RWPE1 (cell line): Measurements from ENCODE around the gene ZNF571.
A peak's percentile ranks its signal among the peaks of the same experiment; 100 is the strongest.

Experiments
- CTCF ChIA-PET: fragments of 350-600 bp; sonication (Branson Sonifier 250); formaldehyde crosslinking; extraction: SDS; loops from one replicate; lab custom pipeline; 2021; lab: Yijun Ruan, JAX
- POLR2A ChIA-PET: fragments of 400-600 bp; formaldehyde crosslinking; extraction: SDS; loops from one replicate; lab custom pipeline; 2020; ENCODE audit warnings: antibody characterized with exemption; ENCODE audit not compliant: low non-redundant PET; lab: Yijun Ruan, JAX
- DNase-seq: peaks from one replicate; pipeline ENCODE4 v3.0.0; 2012; ENCODE audit warnings: low spot score
- H3K27ac ChIP-seq: fragments of 450-650 bp; 2 replicates; pipeline ENCODE4 v1.5.1; 2017
- CTCF ChIP-seq: fragments of 450-650 bp; conservative IDR thresholded peaks from 2 replicates; pipeline ENCODE4 v1.5.1; 2017; ENCODE audit warnings: low read depth, mild to moderate bottlenecking

Gene ZNF571

GRCh38 chr19:37594304-37594981, at the start of gene ZNF571, which contains the start of gene ZNF540:
Gene ZNF571, minus strand, starts transcription at chr19:37594792. Its CDS starts 8,116 bp downstream, at chr19:37586676.
Gene ZNF540, plus strand, starts transcription at chr19:37594876. Its CDS starts 3,572 bp downstream, at chr19:37598448.
- no peak for TF ChIP-seq CTCF
- DNase-seq, result peak; percentile 85
- H3K27ac ChIP-seq, result peak within 1 kb of the TSS; percentile 92
- ChIA-PET POLR2A (interaction anchor here (0.6 to 0.9 kb wide), 2 partner anchors 88 to 127 kb away, joined by 4 to 7 read pairs; partner anchors contain the start of gene ZNF569), CTCF (no interaction called here)

GRCh38 chr19:37635076-37636056, 40.8 kb upstream of the ZNF571 start:
- no peak overlapping the region for H3K27ac ChIP-seq
- ChIA-PET POLR2A (no interaction called here), CTCF (no interaction called here)
- no peak for TF ChIP-seq CTCF
- no peak for DNase-seq

GRCh38 chr19:37594982-37595382, 390 bp upstream of the ZNF571 start:
- DNase-seq, result no peak
- peak overlapping the region; percentile 92 for H3K27ac ChIP-seq
- CTCF ChIA-PET, result no interaction called here
- POLR2A ChIA-PET, result interaction anchor here (0.6 to 0.9 kb wide), 2 partner anchors 87 to 128 kb away, joined by 4 to 7 read pairs; partner anchors contain the start of gene ZNF569
- no peak for TF ChIP-seq CTCF

GRCh38 chr19:37593996-37594303, 642 bp downstream of the ZNF571 start:
- ChIA-PET POLR2A (interaction anchor here (0.9 kb wide), 1 partner anchor 127 kb away, joined by 4 read pairs; the partner anchor contains the start of gene ZNF569), CTCF (no interaction called here)
- DNase-seq, result no peak
- peak overlapping the region; percentile 92 for H3K27ac ChIP-seq
- no peak for TF ChIP-seq CTCF

GRCh38 chr19:37583340-37583739, 11.3 kb downstream of the ZNF571 start:
- POLR2A ChIA-PET, result no interaction called here
- CTCF ChIA-PET, result no interaction called here
- no peak for DNase-seq
- H3K27ac ChIP-seq, result no peak overlapping the region
- no peak for TF ChIP-seq CTCF

GRCh38 chr19:37572203-37572602, 22.4 kb downstream of the ZNF571 start:
- ChIA-PET POLR2A (no interaction called here), CTCF (no interaction called here)
- DNase-seq, result no peak
- TF ChIP-seq CTCF, result no peak
- no peak overlapping the region for H3K27ac ChIP-seq
